Erythroblast (primary cell): ENCODE results near the gene DMD.

ENCODE experiments used
- DNase-seq, 2 experiments: peaks; one replicate each; lab custom pipeline; 2025; lab: John Stamatoyannopoulos, UW
- GATA1 ChIP-seq: IDR thresholded peaks from 2 replicates; pipeline ENCODE4 v1.6.1; 2011; ENCODE audit warnings: low read depth, mild to moderate bottlenecking, control low read depth, low read length, moderate library complexity
- POLR2A ChIP-seq: IDR thresholded peaks from 2 replicates; pipeline ENCODE4 v1.6.1; 2011; ENCODE audit warnings: mild to moderate bottlenecking, low read length

DMD gene

DNA sequence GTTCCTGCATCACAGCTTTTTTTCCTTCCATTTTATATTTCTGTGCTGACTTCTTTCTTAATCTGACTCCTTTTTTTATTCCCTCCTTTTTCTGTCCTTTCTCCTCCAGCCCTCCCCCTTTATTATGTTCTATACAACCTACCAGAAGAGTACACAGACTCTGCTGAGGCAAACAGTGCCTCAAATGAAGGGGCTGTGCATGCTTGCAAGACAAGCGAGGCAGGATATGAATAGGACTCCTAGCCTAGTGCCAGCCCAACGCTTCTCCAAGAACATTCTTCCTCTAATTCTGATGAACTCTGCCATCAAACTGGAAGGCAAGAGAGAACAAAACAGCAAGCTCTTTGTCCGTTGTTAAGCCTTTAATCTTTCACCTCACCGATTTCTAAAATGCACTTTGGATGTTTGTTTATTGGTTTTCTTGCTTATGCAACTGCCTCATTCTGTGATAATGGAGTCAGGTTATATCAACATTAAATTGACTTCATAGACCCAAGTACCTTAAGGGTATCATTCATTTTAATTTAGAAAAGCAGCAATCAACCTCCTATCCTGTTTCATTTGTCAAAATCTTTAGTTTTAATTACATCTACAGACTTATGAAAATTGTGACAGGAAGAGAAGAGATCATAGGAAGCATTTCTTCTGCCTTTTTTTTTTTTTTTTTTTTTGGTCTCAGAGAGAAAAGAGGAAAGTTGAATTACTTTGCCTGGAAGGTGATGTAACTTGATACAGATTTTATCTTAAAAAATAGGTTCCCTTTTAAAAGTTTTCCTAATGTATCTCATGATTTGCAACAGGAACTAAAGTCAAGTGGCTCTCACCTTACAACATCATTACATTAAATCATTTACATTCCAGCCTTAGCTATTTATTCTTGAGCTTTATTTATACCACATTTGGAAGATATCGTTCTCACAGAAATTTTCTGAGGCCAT, 1854.8 kb downstream of the DMD start:
- DNase-seq: no peak
- no peak for TF ChIP-seq POLR2A
- no peak for TF ChIP-seq GATA1

DNA sequence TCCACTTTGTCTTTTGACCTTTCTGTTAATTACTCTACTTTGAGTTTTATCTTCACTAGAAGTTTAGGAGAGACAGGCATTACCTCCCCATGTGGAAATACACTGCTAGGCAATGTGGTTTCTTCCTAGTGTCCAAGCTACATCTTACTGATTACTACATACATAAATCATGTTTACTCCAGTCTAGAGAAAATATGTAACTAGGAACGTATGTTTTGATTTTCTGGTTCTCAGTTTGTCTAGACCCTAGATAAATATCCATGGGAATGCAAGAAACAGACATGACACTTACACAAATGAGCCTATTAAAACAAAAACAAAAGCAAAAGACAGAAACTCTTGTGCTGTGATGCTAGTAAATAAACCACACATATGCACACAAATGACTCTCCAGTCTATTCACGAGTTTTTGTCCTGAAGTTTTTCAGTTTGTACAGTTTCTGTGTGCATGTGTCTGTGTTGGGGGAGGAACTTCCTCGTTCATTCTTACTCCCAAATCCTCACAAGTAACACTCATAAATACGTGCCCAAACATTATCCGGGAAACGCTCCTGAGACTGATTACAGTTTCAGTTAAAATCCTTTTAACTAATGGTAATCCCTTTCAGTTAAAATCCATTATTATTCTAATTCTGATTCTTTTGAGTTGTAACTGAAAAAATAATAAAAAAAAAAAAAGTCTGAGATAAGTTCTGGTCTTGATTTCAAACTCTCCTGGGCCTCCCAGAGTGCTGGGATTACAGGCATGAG, 1856.0 kb downstream of the DMD start:
- DNase-seq: no peak
- TF ChIP-seq GATA1 (no peak), POLR2A (no peak)

DNA sequence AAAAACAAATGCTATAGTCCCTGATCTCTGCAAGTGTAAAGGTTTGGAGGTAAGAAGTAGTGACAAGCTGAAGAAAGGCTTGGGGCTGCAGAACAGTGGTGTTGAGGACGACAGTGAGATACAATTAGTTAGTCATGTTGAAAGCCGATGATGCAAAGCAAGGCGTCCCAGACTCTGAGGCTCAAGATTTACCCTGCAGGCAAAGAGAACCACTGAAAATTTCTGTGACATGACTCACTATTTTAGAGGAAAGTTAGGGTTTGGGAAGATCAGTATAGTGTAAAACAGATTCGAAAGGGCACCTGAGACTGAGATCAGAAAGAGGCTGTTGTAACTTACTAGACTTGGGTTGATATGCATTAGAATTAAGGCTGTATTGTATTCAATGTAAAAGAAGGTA, 1858.3 kb downstream of the DMD start:
- TF ChIP-seq POLR2A (no peak), GATA1 (no peak)
- no peak for DNase-seq

DNA sequence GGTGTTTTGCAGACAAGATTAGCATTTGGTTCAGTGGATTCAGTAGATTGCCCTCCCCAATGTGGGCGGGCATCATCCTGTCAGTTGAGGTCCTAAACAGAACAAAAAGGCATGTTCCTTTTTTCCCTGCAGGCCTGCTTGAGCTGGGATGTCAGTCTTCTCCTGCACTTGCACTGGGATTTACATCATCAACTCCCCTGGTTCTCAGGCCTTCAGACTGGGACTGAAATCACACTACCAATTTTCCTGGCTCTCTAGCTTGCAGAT, 1860.6 kb downstream of the DMD start:
- DNase-seq: no peak
- TF ChIP-seq GATA1 (no peak), POLR2A (no peak)

DNA sequence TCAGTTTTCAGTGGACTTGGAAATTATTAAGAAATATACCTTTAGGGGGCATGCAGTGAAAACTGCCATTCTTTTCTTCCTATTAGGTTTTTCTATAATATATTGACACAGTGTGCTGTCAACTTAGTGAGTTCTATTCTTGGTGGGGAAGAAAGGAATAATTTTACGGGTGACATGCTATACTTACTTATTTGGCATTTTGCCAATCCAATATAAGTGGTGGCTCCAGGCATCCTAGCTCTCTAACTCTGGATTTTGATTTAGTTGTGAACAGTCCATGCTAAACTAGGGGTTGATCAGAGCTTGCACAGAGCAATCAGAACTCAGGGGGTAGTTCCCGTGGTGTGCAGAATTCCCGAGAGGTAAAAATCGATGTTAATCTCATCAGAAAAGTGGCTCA, 1861.8 kb downstream of the DMD start:
- DNase-seq: no peak
- no peak for TF ChIP-seq POLR2A
- TF ChIP-seq GATA1: no peak

DNA sequence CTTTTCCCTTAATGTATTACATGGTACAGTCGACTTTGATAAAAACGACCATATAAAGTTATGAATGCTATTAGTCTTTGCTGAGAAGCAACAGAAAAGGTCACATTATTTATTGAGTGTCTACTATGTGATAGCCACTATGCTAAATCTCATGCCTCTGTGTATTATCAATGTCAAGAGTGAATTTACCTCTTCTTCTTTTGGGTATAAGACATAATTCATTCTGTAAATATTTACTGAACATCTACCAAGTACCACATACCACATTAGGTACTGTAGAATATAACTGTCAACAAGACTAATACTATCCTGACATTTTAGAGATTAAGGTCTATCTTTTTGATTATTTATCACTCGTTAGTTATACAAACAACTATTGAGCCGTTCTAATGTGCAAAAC, 1870.8 kb downstream of the DMD start:
- TF ChIP-seq GATA1 (no peak), POLR2A (no peak)
- DNase-seq: no peak

DNA sequence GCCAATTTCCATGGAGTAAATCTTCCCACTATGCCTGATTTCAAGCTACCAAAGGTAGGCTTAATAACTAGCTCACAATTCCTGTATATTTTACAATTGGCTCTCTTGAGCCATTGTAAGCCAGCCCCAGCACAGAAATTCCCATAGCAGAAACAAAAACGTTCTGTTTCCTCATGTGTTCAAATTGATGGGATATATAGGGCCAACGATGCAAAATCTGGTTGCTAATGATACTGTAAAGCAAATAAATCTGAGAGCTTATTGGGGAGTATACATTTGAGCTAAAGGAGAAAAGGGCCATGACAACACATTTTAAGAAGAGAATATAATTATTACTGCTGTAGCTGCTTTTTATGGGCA, 1872.4 kb downstream of the DMD start:
- no peak for DNase-seq
- TF ChIP-seq GATA1 (no peak), POLR2A (no peak)

DNA sequence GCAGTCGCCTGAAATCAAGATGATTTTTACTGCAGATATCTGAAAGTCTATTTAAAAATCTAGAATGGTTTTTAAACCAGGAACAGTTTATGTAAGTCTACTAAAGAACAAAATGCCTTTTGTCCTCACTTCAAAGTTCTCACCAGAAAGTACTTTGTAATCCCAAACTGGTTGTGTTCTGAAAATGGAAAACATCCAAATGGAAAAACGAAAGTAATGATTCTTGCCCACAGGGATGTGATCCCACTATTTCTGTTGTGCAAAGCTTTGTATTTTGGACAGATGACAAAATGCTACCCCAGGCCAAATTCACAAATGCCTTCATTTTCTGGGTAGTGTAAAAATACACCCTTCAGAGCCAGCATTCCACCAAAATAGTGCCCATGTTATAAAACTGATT, 1874.0 kb downstream of the DMD start:
- DNase-seq: no peak

DNA sequence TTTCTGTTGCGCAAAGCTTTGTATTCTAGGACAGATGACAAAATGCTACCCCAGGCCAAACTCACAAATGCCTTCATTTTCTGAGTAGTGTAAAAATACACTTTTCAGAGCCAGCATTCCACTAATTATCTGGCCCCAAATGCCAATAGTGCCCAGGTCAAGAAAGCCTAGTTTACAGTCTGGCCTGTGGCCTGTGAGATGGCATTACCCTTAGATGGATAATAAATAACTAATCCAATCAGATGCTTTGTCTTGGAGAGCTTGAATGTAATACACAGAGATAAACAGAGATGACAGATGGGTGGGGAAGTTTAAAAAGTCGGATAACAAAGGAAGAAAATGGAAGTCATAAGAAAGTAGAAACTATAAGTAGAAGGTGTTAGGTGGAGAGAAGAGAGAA, 1874.9 kb downstream of the DMD start:
- TF ChIP-seq GATA1: no peak
- TF ChIP-seq POLR2A: no peak

More for the DNA sequence above, 1874.0 kb downstream of the DMD start:
- TF ChIP-seq GATA1: no peak
- no peak for TF ChIP-seq POLR2A

DNA sequence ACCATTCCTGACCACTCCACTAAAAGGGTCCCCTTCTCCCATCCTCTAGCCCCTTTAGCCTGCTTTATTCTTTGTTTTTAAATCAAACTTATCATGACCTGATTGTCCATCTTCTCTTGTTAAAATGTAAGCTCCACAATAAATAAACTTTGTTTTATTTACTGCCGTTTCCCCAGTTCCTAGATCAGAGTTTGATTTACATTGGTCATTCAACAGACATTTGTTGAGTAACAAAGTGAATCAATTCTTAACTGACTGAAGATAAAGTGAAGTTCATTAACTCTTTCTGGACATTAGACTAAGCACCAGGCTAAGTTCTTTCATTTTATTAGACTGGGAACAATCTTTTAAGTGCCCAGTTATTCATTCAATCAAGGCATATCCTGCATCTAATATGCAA, 1876.4 kb downstream of the DMD start:
- no peak for TF ChIP-seq POLR2A
- no peak for TF ChIP-seq GATA1

More for the DNA sequence above, 1874.9 kb downstream of the DMD start:
- DNase-seq: no peak

DNA sequence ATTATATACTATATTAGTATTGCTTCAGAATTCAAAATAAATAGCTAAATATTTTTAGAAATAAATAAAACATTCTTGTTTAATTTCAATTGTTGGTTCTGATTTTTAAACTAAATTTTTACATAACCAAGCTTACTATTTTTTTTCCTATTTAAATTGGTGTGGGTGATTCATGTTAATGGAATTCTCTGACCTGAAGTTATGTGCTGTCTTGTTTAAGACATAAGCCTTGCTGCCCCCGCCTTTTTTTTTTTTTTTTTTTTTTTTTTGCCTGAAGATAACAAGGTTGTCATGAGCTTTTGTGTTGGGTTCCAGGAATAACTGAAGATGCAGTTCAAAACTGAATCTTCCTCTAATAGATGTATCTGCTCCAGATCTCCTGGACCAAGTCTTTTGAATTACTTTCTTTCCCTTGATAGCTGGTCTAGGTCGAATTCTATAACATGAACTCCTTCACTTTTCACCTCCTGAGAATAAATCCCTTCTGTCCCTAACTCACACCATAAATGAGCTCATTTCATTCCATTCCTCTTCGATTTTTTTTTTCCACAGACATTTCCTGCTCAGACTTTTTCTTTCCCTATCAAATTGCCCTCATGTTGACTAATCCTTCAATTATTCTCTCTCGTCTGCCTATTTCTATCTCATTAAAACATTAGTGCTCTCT, 1878.1 kb downstream of the DMD start:
- DNase-seq: no peak
- no peak for TF ChIP-seq GATA1

More for the DNA sequence above, 1876.4 kb downstream of the DMD start:
- DNase-seq: no peak

DNA sequence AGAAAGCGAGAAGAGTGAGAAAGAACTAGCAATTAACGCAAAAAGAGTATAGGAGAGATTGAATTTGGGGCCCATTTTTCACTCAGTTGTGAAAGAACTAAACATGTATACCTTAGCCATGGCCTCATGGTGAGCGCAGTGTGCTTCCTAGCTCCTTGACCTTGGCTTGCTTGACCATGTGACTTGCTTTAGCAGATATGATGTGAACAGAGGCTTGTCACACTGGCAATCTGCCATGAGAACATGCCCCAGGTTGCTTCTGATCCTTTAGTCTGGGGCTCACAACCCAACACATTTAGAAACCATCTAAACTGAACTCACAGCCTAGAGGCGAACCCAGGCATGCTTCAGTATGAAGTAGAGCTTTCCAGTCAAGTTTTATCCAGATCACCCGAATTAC, 1879.4 kb downstream of the DMD start:
- peak in 1 of 2 experiments; percentile 0 for DNase-seq
- TF ChIP-seq GATA1: no peak
- TF ChIP-seq POLR2A: no peak

DNA sequence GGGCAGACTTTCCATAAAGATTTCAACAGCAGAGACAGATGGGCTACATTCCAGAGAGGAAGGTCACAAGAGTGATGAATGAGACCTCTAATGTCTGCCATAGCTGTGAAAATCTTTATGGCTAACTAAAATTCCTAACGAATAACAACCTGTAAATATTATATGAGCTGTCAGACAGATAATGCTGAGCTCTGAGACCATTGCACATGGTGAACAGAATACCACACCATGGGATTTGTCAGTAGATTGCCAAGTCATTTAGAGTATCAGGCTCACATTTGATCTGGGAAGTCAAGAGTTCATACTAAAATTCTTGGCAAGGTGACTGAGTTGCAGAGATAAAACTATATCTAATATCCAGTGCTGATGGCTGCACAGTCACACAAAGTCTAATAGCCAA, 1880.3 kb downstream of the DMD start:
- DNase-seq: no peak

DNA sequence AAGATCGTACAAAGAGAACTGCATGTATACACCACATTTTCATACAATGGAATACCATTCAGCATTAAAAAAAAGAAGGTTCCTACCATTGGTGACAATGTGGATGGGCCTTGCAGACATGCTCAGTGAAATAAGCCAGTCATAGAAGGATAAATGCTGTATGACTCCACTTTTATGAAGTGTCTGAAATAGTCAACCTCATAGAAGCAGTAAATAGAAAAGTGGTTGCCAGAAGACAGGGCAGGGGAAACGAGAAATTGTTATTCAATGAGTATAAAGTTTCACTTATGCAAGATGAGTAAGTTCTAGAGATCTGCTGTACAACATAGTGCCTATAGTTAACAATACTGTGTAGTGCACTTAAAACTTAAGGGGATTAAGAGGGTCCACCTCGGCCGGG, 1882.1 kb downstream of the DMD start:
- TF ChIP-seq GATA1 (no peak), POLR2A (no peak)
- DNase-seq: no peak

More for the DNA sequence above, 1880.3 kb downstream of the DMD start:
- no peak for TF ChIP-seq POLR2A
